Activated CD8-positive, alpha-beta memory T cell treated with anti-CD3 and anti-CD28 coated beads, Interleukin-2, amount 10 ng/mL, durations not matched to agents 7 days and 5 days (primary cell): ENCODE data around the gene CATSPER3. TPM values are rescaled to one million over a fixed set of nuclear protein-coding genes. Genes with fewer than 3 reads are reported as not detected.

Source experiments
- ATAC-seq: fragments of 150-1000 bp; cut with Tn5 transposase; one replicate; pipeline ENCODE4 v1.10.0; 2021; ENCODE audit warnings: moderate library complexity
- CTCF ChIA-PET: fragments of 350-600 bp; sonication (Branson Sonifier 250); formaldehyde crosslinking; loops from one replicate; lab custom pipeline; 2021; ENCODE audit warnings: antibody characterized with exemption; lab: Charles Lee
- DNase-seq: peaks from one replicate; pipeline ENCODE4 v3.0.0-alpha.2; 2020
- H3K27ac Mint-ChIP-seq: one replicate; pipeline ENCODE4 v1.8.0; 2021; ENCODE audit warnings: mild to moderate bottlenecking, mixed read lengths
- H3K27me3 Mint-ChIP-seq: one replicate; pipeline ENCODE4 v1.8.0; 2021; ENCODE audit warnings: mixed read lengths
- H3K36me3 Mint-ChIP-seq: one replicate; pipeline ENCODE4 v1.8.0; 2021; ENCODE audit warnings: mild to moderate bottlenecking, mixed read lengths
- H3K4me1 Mint-ChIP-seq: one replicate; pipeline ENCODE4 v1.8.0; 2021; ENCODE audit warnings: mixed read lengths
- H3K4me3 Mint-ChIP-seq: one replicate; pipeline ENCODE4 v1.8.0; 2021; ENCODE audit warnings: mild to moderate bottlenecking, moderate library complexity, mixed read lengths
- H3K9me3 Mint-ChIP-seq: one replicate; pipeline ENCODE4 v1.8.0; 2022; ENCODE audit warnings: low read depth, mixed read lengths
- total RNA-seq, 2 experiments: library from RNA; stranded (reverse); gene quantifications; one replicate each; pipeline ENCODE4 v1.2.3, GENCODE V29; 2021

The CATSPER3 gene
- under 1 TPM; 0.61 to 0.82 TPM for total RNA-seq

DNA sequence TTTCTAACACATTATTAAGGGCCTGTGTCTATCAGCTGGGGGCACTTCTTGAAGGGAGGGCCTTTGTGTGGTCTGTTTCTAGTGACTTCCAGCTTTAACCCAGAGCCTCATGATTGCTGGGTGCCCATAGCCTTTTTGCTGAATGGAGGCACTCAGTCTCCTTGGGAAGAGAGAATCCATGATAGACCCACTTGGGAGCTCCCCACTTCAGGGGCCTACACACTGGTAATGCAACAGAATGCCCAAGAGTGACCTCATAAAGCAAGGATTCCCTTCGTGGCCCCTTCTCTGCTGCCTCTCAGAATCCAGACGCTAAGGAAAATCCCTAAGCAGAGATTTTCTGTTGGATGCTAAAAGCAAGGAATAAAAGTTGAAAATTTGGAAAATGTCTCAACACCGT lies at the start of gene CATSPER3:
TSS of gene CATSPER3 (plus strand) at position 301 of the 400 bp plus-strand sequence. CDS start at position 386, 85 bp downstream.
- peaks cover 16% of the 10 kb centered on the region for H3K4me1 Mint-ChIP-seq
- ATAC-seq: no peak
- no peak within 1 kb of the TSS for H3K4me3 Mint-ChIP-seq
- no peaks in the 10 kb centered on the region for H3K9me3 Mint-ChIP-seq
- no peak within 1 kb of the TSS for H3K27ac Mint-ChIP-seq
- peaks cover 4% of the 10 kb centered on the region for H3K36me3 Mint-ChIP-seq
- CTCF ChIA-PET: no interaction called here
- DNase-seq: no peak
- H3K27me3 Mint-ChIP-seq: no peaks in the 10 kb centered on the region

DNA sequence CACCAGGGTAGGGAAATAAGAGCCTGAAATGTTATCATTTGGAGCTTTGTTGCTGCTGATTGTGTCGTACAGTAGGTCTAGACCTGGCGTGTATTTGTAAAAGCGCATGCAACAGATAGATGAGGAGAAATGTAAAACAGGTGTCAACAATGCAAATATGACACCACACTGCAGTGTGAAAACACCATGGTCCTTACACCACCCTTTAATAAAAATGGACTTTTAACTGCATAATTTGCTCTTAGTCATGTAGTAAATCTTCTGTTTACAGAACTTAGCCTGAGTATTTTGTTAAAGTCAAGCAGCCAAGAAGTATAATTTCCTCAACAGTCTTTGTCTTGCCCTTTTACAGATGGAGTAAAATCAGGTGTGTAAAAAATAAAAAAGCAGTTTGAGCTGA lies 48.8 kb upstream of the CATSPER3 start:
- Mint-ChIP-seq H3K9me3 (no peaks in the 10 kb centered on the region), H3K27me3 (no peaks in the 10 kb centered on the region), H3K4me3 (no peak overlapping the region), H3K4me1 (peaks cover 21% of the 10 kb centered on the region), H3K27ac (peak overlapping the region; percentile 10), H3K36me3 (peaks cover 18% of the 10 kb centered on the region)
- CTCF ChIA-PET: interaction anchor here (0.7 to 5.0 kb wide), 2 partner anchors 10 to 13 kb away, joined by 3 to 24 read pairs; partner anchors contain the start of gene PCBD2
- ATAC-seq: no peak
- no peak for DNase-seq

DNA sequence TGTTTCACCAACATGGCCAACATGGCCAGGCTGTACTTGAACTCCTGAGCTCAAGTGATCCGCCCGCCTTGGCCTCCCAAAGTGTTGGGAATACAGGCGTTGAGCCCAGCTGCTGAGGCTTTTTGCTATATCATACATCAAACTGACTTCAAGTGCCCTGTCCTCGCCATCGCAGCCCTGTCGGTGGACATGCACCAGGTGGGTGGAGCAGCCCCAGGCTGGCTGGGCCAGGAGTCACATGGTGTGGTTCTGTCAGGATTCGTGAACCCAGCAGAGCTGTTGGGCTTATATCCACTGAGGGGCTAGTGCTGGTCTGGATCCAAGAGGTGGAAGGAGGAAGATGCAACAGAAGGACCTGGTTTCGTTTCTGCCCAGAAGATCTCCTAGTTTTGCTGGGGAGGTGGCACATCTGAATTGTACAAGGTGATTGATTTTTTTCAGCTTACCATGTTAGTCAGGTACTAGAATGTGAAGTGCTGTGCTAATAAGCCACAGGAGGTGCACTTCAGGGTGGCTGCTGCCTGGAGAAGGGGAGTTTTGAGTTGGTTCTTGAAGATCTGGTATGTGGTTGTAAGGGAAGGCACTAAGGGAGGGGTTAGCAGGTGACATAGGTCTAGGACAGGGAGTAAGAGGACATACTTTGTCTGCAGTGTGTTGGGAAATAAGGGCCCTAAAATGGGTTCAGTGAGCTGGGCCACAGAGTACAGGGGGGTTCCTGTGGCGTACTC lies 46.7 kb upstream of the CATSPER3 start:
- Mint-ChIP-seq H3K4me1 (peaks cover 21% of the 10 kb centered on the region), H3K27ac (peak overlapping the region; percentile 39), H3K36me3 (peaks cover 15% of the 10 kb centered on the region), H3K4me3 (no peak overlapping the region), H3K27me3 (no peaks in the 10 kb centered on the region), H3K9me3 (no peaks in the 10 kb centered on the region)
- CTCF ChIA-PET: interaction anchor here (5.0 kb wide), 1 partner anchor 15 kb away, joined by 24 read pairs; the partner anchor contains the start of gene PCBD2
- ATAC-seq (no peak), DNase-seq (no peak)

DNA sequence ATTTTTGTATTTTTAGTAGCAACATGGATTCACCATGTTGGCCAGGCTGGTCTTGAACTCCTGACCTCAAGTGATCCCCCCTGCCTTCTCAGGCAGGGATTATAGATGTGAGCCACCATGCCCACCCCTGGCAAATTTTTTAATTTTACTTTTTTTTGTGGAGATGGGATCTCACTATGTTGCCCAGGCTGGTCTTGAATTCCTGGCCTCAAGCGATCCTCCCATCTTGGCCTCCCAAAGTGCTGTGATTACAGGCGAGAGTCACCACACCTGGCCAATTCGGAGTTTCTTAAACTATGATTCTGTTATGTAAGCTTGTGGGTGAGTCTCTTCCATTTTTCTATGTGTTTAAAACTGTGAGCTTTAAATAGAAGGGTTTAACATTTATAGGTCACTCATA lies 35.2 kb upstream of the CATSPER3 start:
- DNase-seq (no peak), ATAC-seq (no peak)
- Mint-ChIP-seq H3K9me3 (no peaks in the 10 kb centered on the region), H3K36me3 (peaks cover 11% of the 10 kb centered on the region), H3K4me3 (no peak overlapping the region), H3K27ac (no peak overlapping the region), H3K27me3 (no peaks in the 10 kb centered on the region), H3K4me1 (no peaks in the 10 kb centered on the region)
- CTCF ChIA-PET: interaction anchor here (0.5 to 1.9 kb wide), 3 partner anchors 28 to 259 kb away, joined by 3 to 4 read pairs (median 4); no protein-coding TSS in a partner anchor

DNA sequence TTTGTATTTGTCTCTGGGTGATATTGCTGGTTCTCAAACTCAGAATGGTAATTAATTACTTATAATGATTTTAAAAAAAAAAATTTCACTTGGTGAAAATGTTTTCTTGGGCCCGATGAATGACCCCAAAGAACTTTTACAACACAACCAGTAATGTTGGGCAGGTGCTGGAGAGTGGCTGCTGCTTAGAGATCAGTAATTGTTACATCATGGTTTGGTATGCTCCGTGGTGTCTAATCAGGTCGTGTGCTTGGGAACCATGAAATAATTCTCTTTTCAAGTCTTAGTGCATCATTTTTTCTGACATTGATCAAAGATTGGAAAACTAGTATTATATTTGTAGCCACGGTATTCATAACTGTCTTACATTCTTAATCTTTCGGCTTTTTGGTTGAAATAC lies 33.5 kb upstream of the CATSPER3 start:
- Mint-ChIP-seq H3K9me3 (no peaks in the 10 kb centered on the region), H3K36me3 (peaks cover 7% of the 10 kb centered on the region), H3K4me1 (no peaks in the 10 kb centered on the region), H3K27me3 (no peaks in the 10 kb centered on the region), H3K27ac (no peak overlapping the region), H3K4me3 (no peak overlapping the region)
- CTCF ChIA-PET: interaction anchor here (1.4 kb wide), 1 partner anchor 57 kb away, joined by 3 read pairs; no protein-coding TSS in a partner anchor
- no peak for ATAC-seq
- no peak for DNase-seq

DNA sequence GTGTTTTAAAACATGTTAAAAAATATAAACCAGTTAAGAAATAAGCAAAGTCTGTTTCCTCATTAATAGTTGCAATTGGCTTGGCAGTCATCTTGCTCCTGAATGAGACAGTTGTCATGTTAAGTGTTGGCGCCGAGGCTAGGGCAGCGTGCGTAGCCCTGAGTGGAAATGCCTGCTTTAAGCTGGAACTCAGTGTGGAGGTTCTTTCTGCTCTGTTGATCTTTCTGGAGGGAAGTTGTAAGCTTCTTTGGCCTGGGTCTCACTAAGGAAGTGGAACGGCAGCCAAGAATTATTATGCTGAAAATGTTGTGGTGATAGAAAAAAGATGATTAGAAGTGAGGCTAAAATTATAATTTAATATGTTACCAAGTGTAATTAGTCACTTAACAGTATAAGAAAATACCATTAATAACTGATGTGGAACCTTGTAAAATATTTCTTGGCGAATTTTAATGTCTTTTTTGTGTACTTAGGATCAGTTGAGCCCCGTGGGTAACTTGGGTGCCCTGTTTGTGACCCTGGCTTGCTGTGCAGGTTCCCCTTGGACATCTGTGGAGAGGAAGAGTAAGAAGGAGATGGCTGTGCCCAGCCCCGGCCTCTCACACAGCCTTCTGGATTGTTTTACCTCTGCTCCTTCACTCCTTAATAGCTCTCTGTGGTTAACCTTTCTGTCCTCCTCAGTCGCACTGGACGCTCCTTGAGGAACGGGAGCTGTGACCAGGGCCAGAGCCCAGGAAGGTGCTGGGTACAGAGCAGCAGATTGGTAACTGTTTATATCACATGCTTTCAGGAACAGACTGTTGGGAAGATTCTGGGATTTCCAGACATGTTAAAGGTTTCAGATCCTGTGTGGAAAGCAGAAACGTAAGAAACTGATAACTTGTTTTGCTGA lies 31.8 kb upstream of the CATSPER3 start:
- Mint-ChIP-seq H3K36me3 (peaks cover 7% of the 10 kb centered on the region), H3K27ac (no peak overlapping the region), H3K9me3 (no peaks in the 10 kb centered on the region), H3K4me3 (no peak overlapping the region), H3K4me1 (no peaks in the 10 kb centered on the region), H3K27me3 (no peaks in the 10 kb centered on the region)
- CTCF ChIA-PET: interaction anchor here (0.6 kb wide), 1 partner anchor 219 kb away, joined by 3 read pairs; no protein-coding TSS in a partner anchor
- DNase-seq: no peak
- no peak for ATAC-seq

DNA sequence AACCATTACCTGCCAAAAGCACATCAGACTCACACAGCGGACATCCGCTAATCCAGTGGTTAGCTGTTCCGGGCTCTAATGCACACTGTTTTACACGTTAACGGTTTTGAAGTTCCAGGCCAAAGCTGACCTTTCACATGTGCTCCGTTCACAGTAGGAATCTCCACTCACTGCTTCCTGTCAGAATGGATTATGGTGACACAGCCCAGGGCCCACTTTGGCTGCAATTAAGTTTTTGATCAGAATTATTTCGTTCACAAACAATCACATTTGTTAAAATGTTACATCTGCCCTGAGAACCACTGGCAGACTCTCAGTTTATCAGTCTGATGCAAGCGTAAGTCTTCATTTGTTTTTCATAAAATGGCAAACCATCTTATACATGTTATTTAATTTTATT lies 30.2 kb upstream of the CATSPER3 start:
- Mint-ChIP-seq H3K9me3 (no peaks in the 10 kb centered on the region), H3K36me3 (peaks cover 2% of the 10 kb centered on the region), H3K4me3 (no peak overlapping the region), H3K27me3 (no peaks in the 10 kb centered on the region), H3K27ac (no peak overlapping the region), H3K4me1 (no peaks in the 10 kb centered on the region)
- ATAC-seq (no peak), DNase-seq (no peak)
- CTCF ChIA-PET: no interaction called here

DNA sequence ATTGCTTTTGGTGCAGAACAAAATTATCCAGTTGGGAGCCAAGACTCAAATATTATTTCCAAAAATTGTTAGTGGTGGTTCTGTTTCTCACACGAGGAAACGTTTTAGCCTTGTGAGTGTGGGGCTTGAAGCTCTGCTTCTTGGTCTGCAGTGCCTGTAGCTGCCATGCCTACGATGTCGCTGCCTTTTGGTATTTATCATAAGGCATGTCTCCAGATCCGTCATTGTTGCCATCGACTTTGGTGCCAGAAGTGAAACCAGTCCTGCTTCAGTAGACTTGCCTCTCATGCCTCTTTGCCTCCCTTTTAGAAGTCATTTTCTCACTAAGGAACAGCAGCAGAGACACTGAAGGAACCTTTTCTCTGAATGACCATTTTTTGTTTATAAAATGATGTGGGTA lies 29.7 kb upstream of the CATSPER3 start:
- CTCF ChIA-PET: no interaction called here
- Mint-ChIP-seq H3K4me3 (no peak overlapping the region), H3K36me3 (peaks cover 2% of the 10 kb centered on the region), H3K27me3 (no peaks in the 10 kb centered on the region), H3K27ac (no peak overlapping the region), H3K9me3 (no peaks in the 10 kb centered on the region), H3K4me1 (no peaks in the 10 kb centered on the region)
- DNase-seq: no peak
- ATAC-seq: no peak

DNA sequence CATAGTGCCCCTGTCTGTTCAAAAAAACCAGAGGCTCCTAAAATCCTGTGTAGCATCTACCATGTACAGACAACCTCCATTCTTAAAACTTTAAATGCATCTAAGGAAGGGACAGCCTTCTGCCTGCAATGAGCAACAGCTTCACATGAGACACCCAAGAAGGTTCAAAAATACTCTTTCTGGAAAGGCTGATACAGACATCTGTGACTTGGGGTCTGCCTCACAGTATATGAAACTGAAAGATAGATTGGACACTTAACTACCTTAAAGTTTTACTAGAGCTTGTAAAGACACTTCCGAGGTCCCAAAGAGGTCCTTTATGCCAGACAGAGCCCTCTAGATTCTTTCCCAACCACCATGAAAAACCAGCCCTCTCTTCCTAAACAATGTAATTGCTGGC lies 28.2 kb upstream of the CATSPER3 start:
- no peaks in the 10 kb centered on the region for H3K27me3 Mint-ChIP-seq
- no peak overlapping the region for H3K4me3 Mint-ChIP-seq
- CTCF ChIA-PET: interaction anchor here (0.6 kb wide), 1 partner anchor 463 kb away, joined by 4 read pairs; no protein-coding TSS in a partner anchor
- no peaks in the 10 kb centered on the region for H3K4me1 Mint-ChIP-seq
- H3K9me3 Mint-ChIP-seq: no peaks in the 10 kb centered on the region
- DNase-seq (no peak), ATAC-seq (no peak)
- H3K27ac Mint-ChIP-seq: no peak overlapping the region
- peaks cover 2% of the 10 kb centered on the region for H3K36me3 Mint-ChIP-seq

DNA sequence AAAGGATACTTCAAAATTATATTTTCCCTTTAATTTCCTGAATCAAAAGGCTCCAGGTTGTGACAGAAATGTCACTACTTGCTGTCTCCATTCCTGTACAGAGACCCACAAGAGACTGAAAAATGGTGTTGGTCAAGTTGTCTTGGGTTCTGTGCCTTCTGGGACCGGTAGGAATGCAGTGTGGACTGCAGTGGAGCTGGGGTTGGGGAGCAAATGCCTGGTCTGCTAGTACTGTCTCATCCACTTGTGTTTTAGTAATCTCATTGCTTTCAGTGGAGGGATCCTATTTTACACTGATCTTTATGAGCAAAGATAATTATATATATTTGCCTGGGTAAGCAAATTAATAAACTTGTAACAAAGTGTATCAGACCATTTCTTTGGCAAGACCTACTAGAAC lies 24.2 kb upstream of the CATSPER3 start:
- Mint-ChIP-seq H3K4me1 (no peaks in the 10 kb centered on the region), H3K27me3 (no peaks in the 10 kb centered on the region), H3K4me3 (no peak overlapping the region), H3K36me3 (peaks cover 2% of the 10 kb centered on the region), H3K27ac (no peak overlapping the region), H3K9me3 (no peaks in the 10 kb centered on the region)
- CTCF ChIA-PET: no interaction called here
- ATAC-seq (no peak), DNase-seq (no peak)

DNA sequence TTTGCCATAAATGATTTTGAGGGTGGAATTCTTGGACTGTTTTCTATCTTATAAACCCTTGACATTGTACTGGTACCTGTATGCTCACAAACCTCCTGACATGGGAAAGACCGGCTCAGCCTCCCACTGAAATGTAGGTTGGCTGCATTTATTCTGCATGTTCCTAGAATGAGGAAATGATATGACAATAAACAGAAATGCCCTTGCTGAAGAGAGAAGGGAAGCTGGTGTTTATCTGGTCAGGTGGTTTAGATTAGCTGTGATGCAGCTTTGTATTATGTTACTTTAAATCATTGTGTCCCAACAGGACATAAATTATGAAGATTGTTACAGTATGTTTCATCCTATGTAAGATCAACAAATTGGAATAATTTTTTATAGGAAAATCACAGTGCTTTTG lies 23.1 kb upstream of the CATSPER3 start:
- ATAC-seq: no peak
- Mint-ChIP-seq H3K27ac (no peak overlapping the region), H3K27me3 (no peaks in the 10 kb centered on the region), H3K4me1 (no peaks in the 10 kb centered on the region), H3K4me3 (no peak overlapping the region), H3K36me3 (peaks cover 2% of the 10 kb centered on the region), H3K9me3 (no peaks in the 10 kb centered on the region)
- DNase-seq: no peak
- CTCF ChIA-PET: no interaction called here

DNA sequence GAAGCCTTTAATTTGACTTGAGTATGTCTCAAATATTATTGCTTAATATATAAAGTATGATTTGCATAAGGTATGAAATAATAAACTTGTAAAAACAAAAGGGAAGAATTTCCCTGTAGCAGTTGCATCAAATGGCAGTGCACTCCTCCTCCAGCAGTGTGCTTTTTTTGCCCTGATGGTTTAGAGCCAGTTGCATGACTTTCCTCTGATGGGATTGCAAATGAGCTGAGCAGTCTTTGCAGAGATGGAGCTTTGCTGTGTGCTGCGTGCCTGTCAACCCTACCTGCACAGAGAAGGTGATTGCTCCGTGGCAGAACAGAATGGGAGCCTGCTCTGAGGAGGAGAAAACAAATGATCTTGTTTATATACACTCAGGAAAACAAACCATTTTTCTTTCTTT lies 22.7 kb upstream of the CATSPER3 start:
- H3K36me3 Mint-ChIP-seq: peaks cover 2% of the 10 kb centered on the region
- H3K9me3 Mint-ChIP-seq: no peaks in the 10 kb centered on the region
- CTCF ChIA-PET: no interaction called here
- no peak overlapping the region for H3K4me3 Mint-ChIP-seq
- H3K27me3 Mint-ChIP-seq: no peaks in the 10 kb centered on the region
- no peaks in the 10 kb centered on the region for H3K4me1 Mint-ChIP-seq
- DNase-seq (no peak), ATAC-seq (no peak)
- no peak overlapping the region for H3K27ac Mint-ChIP-seq

DNA sequence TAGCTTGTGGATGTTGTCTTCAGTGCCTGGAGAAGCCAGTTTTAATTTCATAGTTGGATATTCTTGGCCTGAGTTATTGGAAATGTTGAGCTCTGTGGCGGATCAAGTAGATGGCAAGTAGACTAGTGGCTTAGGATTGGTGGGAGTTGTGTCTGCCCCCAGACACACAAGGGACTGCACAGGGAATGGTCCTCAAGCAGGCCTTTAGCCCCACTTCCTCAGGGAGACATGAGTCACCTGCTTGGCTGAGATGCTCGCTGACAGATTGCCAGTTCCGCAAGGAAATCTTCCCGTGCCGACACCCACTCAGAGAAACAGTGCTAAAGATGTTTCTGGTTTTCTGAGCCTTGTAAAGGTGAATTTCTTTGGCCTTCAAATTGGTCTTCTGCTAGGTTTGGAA lies 18.8 kb upstream of the CATSPER3 start:
- H3K27me3 Mint-ChIP-seq: no peaks in the 10 kb centered on the region
- no peak for ATAC-seq
- H3K4me3 Mint-ChIP-seq: no peak overlapping the region
- no peaks in the 10 kb centered on the region for H3K4me1 Mint-ChIP-seq
- no peaks in the 10 kb centered on the region for H3K9me3 Mint-ChIP-seq
- H3K27ac Mint-ChIP-seq: no peak overlapping the region
- CTCF ChIA-PET: interaction anchor here (1.0 to 1.6 kb wide), 2 partner anchors 16 to 356 kb away, joined by 3 read pairs; no protein-coding TSS in a partner anchor
- peaks cover 6% of the 10 kb centered on the region for H3K36me3 Mint-ChIP-seq
- no peak for DNase-seq
